Skin of body (tissue), 2 donors: ENCODE results near the gene SLC2A2. TPM values are rescaled to one million over a fixed set of nuclear protein-coding genes. Genes with fewer than 3 reads are reported as not detected.

Experiments used
- DNase-seq: peaks from one replicate; lab custom pipeline; 2025; lab: John Stamatoyannopoulos, UW
- total RNA-seq: library from RNA; depleted of rRNA; stranded (reverse); fragments of >200 nt; gene quantifications from one replicate; pipeline ENCODE4 v1.2.3, GENCODE V29; 2014

Gene SLC2A2
- not detected for total RNA-seq

GRCh38 chr3:171026597-171027293 is at the start of gene SLC2A2:
SLC2A2 (minus strand) TSS chr3:171026720; CDS start chr3:171026670, 50 bp downstream.
- DNase-seq, result no peak

- DNase-seq, result no peak
Observed at GRCh38 chr3:171072432-171072831, 45.9 kb upstream of the SLC2A2 start.

DNA sequence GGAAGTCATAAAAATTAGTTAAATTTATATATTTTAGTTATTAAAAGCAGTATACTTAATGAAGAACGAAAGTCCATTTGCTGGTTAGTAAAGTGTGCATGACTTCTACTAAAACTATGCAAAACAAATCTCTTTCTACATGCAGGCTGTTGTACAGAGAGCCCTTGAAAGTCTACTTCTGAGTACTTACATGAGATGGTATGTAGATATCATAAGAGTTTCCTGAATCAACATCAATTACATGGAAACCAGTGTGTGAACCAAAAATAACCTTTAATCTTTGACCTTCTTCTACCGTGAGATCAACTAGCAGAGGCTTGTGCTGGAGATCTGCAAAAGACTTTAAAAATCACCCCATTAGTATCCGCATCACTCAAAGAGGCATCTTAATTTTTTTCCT is 42.1 kb upstream of the SLC2A2 start:
- no peak for DNase-seq

DNA sequence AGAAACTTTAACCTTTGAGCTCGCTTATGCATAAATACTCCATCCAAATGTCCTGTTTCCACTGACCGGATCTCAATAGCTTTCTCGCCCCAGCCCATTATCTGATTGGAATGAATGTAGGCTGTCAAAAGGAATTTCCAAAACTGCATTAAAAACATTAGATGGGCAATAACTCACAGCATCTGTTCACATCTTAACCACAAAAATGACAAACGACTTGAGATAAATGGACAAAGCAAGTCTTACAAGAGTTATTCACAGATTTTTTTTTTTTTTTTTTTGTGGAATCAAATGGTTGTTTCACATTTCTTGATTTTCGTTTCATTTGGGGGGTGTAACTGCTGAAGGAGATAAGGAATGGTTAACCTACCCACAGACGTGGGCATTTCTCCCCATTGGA is 39.7 kb upstream of the SLC2A2 start:
- DNase-seq, result no peak

DNA sequence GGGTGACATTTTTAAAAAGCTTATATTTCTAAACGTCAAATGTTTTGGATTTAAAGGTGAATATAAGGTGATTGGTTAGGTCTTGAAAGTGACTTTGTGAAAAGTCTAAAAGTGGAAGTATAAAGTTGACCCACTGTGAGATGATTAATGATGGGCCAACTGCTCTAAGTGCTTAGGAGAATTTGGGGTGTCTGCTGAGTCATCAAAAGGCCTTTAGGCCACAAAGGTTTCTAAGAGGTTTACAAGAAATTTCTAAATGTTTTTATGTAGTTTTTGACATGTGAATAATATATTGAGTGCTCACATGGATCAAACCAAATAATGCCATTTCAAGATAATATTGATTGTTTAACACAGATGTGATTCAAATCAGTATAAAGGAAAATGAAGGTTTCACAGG is 39.2 kb upstream of the SLC2A2 start:
- DNase-seq, result no peak

GRCh38 chr3:171064461-171064860 is 37.9 kb upstream of the SLC2A2 start:
- DNase-seq, result no peak

GRCh38 chr3:171061749-171062148 is 35.2 kb upstream of the SLC2A2 start:
- DNase-seq, result no peak

- DNase-seq, result no peak
Observed at GRCh38 chr3:171059978-171060377, 33.5 kb upstream of the SLC2A2 start.

DNA sequence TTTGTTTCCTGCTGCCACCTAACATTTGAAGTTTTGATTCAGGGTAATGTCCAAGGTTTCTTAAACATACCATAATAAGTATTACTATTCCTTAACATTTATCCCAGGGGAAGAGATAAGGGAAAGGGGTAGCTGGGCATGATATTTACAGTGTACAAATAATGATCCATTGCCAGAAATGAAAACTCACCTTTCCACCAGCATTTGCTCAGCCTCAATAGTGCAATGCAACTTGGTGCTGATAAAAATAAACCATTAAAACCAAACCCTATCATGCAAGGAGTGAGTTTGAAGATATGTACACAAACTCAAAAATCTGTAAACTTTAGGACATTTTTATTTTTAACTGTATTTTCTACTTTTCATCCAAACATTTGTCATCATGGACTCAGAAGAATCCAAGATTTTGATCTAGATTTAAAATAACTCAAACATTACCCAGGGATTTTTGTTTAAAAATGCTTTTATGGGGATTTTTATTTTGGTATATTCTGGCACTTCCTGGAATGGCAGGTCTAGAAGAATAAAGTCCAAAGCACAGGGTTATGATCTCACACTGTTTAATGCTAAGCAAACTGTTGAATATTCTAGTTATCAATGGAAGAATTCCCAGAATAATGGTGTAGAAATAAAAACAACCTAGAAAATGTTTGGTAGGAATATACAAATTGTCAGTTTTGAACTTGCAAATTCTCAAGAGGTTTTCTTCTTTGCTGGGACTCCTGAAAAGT is 32.5 kb upstream of the SLC2A2 start:
- no peak for DNase-seq

- no peak for DNase-seq
Observed at GRCh38 chr3:171058058-171058457, 31.5 kb upstream of the SLC2A2 start.

DNA sequence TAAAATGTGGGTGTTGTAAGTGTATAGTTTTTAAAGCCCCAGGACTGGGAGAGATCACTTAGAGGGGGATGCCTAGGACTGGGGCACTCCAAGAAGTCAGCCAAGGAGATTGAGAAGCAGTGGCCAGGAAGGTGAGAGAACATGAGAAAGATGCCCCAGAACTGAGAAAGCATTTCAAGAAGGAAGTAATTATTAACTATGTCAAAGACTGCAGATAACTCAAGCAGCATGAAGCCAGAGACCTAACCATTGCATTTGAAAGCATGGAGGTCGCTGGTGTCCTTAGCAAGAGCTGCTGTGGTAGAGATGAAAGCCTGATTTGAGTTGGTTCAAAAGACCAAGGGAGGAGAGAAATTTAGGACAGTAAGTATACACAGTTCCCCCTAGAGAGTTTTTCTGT is 30.6 kb upstream of the SLC2A2 start:
- no peak for DNase-seq

- no peak for DNase-seq
Observed at GRCh38 chr3:171056528-171056927, 30.0 kb upstream of the SLC2A2 start.

GRCh38 chr3:171055336-171056178 is 29.0 kb upstream of the SLC2A2 start:
- DNase-seq, result peak; percentile 8

- DNase-seq, result no peak
Observed at GRCh38 chr3:171054921-171055320, 28.4 kb upstream of the SLC2A2 start.

DNA sequence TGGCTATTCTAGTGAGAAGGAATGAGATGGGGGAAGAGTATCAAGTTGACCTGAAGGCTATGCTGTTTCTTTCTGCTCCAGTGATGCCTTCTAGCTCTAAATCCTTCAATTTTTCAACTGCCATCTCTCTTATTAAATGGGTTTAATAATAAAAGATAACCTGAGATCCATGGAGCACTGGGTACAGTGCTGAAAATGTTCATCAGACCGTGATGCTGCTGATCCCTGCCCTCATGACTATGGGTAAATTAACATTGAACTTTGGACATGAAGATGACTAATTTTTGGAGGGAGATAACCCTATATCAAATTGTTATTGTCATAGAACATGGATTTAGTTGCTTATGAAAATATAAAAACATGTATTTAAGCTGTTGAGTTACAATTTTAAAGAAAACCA is 27.7 kb upstream of the SLC2A2 start:
- no peak for DNase-seq

GRCh38 chr3:171049861-171050444 is 23.4 kb upstream of the SLC2A2 start:
- peak; percentile 19 for DNase-seq

- no peak for DNase-seq
Observed at GRCh38 chr3:171046760-171047159, 20.2 kb upstream of the SLC2A2 start.

- DNase-seq, result no peak
Observed at GRCh38 chr3:171044835-171045793, 18.6 kb upstream of the SLC2A2 start.

DNA sequence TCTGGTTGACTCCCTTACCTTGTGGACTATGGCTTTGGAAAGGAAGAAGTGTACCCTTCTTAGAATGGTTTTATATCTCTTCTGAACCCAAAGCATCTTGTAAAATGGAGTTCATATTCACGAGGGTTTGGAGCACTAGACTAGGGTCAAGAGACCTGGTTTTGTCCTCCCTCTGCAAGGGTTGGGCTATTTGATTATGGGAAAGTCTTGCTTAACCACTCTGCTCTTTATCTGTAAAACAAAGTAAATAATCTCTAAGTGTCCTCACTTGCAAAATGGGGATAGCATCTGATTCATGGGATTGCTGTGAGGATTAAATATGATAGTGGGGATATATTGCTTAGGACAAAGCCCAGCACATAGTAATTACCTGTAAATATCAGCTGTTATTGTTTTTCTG is 17.9 kb upstream of the SLC2A2 start:
- DNase-seq, result no peak

DNA sequence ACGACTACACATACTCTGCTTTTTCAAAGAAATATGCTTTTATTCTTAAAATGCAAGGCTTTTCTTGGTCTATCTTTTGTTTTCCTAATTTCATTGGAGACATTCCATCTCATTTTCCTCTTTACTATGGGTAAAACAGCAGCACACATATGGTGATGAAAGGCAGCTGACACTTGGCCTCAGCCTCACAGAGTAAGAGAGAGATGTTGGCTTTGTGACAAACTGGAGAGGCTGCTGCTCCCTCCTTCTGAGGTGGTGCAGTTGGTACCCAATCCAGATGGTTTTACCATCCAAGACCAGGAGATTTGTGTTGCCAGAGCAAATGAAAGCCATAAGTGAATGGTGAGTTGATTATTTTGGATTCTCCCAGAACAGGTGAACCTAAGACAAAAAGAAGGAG is 13.2 kb upstream of the SLC2A2 start:
- DNase-seq, result no peak

DNA sequence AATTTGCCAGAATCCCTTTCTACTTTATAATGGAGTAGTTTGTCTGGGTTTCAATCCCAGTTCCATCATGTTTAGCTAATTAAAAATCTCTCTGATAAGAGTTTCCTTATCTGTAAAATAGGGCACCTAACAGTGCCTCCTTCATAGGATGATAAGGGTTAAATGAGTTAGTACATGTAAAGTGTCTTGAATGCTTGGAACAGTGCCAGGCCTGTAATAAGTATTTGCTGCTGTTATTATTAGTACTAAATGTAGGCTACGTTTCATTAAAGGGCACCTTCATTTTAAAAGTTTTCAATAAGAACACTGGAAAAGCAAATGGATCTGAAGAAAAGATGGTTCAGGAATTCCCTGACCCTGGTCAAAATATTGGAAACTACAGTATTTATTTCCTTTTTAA is 11.8 kb upstream of the SLC2A2 start:
- no peak for DNase-seq
